DMS153 treated with DMSO at 0.1 percent for 48 hours (cell line): ENCODE measurements around the gene ZNF148.
A peak's percentile ranks its signal among the peaks of the same experiment; 100 is the strongest.

Experiments
- DNase-seq: peaks from one replicate; lab custom pipeline; 2025; ENCODE audit not compliant: unreplicated experiment; lab: John Stamatoyannopoulos, UW

ZNF148 gene

DNA sequence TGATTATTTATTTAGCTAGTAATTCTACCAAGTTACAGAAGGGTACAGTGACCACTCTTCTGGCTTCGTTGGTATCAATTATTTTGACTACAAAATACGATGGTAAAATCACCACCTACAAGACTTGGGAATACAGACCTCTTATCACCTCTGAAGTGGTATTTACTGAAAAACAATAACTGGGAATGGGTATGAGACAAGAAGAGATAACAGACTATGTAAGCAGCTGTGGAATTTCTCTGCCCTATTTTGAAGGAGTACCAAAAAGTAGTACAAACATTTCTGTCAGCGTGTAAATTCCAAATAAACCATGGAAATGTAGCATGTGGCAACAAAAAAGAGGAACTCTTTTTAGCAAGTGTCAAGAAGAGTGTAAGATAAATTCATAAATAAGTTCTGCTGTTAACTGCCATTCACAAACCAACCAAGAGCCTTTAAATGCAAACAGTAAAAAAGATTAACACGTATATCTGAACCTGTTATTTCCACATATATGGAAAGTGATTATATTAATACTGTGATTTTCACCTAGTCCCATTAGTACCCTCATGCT, 85.6 kb downstream of the ZNF148 start:
- DNase-seq = no peak

DNA sequence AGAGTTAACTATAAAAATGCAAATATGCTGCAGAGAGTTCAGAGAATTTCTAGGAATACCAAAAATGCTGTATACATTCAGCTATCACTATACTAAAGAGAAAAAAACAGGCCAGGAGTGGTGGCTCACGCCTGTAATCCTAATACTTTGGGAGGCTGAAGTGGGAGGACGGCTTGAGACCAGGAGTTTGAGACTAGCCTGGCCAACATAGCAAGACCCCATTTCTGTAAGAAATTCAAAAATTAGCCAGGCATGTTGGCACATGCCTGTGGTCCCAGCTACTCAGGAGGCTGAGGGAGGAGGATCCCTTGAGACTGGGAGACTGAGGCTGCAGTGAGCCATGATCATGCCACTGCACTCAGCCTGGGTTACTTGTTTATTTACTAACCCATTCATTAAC, 87.9 kb downstream of the ZNF148 start:
- DNase-seq = no peak

DNA sequence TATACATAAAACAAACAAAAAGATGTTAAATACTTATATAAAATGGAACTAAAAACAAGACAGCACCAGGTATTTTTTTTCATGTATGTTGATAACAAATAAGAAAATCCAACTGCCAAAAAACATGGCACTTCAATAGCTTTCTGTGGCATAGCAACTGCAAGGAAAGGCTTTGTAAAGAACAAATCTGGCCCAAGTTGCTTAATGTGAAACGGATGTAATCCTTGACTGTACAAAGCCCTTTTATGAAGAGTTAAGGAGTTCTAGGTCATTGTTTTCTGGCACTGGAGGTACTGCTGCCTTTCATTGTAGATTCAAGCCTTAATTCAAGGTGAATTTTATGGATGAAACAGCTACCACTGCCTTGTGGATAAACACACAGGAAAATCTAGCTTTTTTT, 93.7 kb downstream of the ZNF148 start:
- DNase-seq = no peak

DNA sequence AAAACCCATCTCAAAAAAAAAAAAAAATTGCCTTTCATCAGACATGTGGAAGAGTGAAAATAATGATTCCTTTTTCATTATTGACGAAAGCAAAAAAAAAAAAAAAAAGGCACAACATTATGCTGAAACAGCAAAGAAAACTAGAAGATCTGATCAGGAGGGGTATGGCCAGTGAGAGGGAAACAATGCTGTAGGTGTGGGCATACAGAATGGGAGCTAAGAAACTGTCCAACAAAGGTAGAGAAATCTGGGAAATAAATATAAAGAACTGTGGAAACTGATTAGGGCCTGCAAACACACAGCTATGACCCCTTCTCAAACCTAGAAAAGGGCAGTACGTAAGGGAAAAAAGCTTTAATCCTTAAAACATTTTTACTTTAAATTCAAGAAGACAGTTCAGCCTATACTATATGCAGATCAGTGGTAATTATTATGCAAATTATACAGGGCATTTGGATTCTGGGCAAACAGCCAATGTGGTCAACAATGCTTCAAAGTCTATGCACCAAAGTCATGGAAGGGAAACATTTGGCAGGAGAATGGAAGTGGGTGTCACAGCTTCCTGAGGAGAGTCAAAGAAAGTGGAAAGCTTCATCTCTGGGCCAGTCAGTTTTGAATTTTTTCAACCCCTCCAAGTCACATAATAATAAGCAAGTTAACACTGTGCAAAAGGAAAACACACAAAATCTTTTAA, 94.3 kb downstream of the ZNF148 start:
- no peak for DNase-seq

DNA sequence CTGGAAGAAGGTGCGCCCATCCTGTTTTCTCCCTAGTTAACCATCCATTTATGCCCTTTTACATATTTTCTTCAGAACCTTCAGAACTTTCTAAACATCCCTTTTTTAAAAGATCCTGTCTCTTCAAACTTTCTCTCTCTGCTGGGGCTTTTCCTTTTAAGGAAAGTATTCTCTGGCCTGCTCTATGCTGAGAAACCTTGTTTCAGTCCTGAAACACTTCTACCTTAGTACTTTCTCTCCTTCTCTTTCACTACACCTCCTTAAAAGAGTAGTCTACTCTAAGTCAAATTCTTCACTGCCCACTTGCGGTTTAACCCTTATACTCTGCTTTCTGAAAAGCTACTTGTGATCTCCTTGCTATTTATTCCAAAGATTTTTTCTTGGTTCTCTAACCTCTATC, 97.0 kb downstream of the ZNF148 start:
- DNase-seq = no peak

DNA sequence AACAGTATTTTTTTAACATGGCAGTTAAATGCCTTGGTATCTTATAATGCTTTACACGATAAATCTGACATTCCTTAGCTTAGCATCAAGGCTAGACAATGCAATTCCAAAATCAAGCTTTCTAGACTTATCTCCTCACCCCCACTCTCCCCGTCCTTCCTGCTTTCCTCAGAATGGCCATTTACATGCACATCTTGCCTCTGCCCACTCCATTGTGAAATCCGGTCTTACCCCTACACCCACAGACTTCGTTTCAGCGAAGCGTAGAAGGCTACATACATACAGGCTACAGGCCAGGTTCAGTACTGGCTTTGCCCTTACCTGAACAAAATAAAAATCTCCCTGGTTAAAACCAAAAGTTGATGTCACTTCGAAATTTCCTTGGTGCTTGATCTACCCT, 104.0 kb downstream of the ZNF148 start:
- no peak for DNase-seq

DNA sequence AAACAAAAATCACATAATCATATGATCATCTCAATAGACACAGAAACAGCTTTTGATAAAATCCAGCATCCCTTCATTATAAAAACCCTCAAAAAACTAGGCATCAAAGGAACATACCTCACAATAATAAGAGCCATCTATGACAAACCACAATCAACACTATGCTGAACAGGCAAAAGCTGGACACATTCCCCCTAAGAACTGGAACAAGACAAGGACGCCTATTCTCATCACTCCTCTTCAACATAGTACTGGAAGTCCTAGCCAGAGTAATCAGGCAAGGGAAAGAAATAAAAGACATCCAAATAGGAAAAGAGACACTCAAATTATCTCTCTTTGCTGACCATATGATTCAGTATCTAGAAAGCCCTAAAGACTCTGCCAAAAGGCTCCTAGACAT, 107.7 kb downstream of the ZNF148 start:
- no peak for DNase-seq

DNA sequence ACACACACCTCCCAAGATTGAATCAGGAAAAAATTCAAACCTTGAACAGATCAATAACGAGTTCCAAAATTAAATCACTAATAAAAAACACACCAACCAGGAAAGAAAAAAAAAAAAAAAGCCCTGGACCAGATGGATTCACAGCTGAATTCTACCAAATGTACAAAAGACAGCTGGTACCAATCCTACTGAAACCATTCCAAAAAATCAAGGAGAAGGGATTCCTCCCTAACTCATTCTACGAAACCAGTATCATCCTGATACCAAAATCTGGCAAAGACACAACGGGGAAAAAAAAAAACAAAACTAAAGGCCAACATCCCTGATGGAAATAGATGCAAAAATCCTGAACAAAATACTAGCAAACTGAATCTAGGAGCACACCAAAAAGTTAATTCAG, 108.2 kb downstream of the ZNF148 start:
- DNase-seq = no peak

DNA sequence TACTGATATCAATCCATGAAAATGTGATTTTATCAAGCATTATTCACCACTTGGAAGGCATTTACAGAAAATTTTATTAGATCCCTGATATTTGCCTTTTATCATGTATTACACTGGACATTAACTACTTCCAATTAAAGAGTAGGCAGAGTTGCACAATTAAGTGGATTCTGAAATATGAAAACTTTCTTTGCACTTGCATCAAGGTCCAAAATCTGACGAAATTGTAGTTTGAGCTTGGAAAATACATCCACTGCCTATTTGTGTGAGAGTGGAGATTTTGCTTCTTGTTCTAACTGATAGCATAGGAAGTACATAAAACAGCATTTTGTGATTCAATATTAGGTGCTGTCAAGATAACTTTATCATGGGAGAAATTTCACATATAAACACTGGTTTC, 113.0 kb downstream of the ZNF148 start:
- DNase-seq = no peak

DNA sequence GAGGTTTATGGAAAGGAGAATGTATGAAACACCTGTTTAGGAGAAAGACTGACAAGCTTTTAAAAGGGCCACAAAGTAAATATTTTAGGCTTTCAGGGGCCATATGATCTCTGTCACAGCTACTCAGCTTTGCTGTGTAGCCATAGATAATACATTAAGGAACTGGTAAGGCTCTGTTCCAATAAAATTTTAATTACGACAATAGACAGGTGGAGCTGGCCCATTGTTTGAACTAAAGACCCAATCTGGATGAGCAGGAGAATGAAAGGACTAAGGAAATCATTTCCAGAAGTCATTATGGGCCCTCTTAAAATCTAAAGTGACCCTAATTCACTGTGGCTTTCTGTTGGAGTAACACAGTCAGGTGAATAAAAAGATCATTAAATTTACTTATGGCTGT, 114.1 kb downstream of the ZNF148 start:
- peak; percentile 78 for DNase-seq

DNA sequence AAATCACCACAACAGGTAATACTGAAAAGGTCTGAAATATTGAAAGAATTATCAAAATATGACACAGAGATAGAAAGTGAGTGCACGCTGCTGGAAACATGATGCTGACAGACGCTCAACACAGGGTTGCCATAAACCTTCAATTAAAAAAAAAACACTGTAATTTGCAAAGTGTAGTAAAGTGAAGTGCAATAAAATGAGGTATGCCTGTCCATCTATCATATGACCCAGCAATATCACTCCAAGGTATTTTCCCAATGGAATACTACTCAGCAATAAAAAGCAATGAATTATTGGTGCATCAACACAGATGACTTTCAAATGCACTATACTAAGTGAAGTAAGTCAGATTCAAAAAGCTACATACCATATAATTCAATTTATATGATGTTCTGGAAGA, 115.0 kb downstream of the ZNF148 start:
- DNase-seq = no peak

DNA sequence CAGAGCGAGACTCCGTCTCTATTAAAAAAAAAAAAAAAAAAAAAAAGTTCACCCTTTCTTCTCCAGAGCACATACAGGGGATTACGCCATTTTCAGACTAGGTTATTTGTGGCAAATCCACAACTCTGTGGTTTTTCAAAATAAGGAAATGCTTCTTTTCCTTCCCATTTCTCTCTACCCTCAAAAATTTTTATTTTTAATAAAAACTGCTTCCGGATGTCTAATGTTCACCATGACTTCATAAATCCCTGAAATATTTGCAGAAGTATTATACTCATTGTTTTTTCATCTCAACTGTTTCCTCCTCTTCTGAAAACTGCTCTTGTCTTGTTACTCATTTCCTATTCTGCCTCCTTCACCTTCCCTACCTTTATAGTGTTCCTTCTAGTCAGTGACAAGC, 117.6 kb downstream of the ZNF148 start:
- no peak for DNase-seq

DNA sequence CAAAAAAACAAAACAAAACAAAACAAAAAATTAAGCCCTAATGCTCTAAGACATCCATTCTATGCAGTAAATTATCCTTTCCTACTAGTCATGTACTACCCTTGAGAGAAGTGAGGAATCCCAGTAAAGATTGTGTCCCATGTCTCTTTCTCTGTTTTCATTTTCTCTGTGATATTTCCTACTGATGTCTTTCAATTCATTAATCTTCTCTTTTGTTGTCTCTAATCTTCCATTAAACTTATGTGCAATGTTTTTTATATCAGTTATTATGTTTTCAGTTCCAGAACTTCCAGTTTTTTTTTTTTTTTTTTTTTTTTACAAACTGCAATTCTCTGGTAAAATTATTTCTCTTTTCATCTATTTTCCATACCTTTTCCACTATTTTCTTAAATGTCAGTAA, 118.5 kb downstream of the ZNF148 start:
- DNase-seq = no peak

DNA sequence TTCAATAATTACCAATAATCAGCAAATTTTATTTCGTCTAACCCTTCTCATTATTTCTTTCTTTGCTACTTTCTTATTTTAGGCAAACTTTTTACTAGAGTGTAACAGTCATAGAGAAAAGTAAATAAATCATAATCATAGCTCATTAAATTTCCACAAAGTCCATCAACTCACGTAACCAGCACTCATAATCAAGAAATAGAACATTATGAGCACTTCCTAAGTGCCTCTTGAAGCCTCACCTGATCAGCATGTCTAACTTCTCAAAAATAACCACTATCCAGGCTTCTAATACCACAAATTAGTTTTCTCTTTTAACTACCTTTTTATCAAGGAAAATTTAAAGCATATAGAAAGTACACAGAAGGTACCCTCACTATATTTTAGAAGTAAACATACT, 124.2 kb downstream of the ZNF148 start:
- no peak for DNase-seq

DNA sequence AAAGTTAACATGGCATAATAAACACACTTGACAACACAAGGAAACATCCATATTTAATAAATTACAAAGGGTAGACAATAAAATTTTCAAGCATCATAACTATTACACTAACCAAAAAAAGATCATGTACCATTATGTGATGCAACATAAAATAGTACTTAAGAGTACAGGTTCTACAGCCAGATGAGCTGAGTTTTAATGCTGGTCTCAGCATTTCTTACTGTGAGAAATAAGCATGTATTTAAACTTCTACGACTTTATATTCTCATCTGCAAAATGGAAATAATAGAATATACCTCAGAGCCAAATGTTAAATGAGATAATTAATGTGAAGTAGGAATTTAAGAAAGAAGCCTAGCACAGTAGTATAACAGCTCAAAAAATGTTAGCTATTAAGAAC, 128.9 kb downstream of the ZNF148 start:
- no peak for DNase-seq

DNA sequence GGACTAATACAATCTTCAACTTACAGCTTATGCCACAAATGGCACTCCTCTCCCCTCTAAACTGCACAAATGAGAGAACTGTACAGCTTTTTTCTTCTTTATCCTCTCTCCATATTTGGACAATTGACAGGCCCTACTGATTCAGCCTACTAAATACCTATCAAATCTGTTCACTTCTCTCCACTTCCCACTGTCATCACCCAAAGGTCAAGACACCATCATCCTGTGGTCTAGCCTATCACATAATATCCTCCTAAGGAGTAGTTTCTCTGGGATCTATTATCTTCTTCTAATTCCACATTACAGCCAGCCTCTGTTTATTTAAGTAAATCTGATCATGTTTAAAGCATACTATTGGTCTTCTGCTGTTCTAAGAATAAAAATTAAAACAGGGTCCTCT, 129.6 kb downstream of the ZNF148 start:
- no peak for DNase-seq

DNA sequence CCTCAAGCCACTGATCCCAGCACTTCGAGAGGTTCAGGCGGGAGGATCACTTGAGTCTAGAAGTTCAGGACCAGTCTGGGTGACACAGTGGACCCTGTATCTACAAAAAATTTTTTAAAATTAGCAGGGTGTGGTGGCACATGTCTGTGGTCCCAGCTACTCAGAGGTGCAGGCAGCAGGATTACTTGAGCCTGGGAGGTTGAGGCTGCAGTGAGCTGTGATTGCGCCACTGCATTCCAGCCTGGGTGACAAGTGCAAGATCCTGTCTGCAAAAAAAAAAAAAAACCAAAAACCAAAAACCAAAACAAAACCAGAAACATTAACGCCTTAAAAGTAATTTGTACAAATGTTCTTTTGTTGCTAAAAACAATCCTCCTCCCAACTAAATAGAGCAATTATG, 134.6 kb downstream of the ZNF148 start:
- DNase-seq = no peak

DNA sequence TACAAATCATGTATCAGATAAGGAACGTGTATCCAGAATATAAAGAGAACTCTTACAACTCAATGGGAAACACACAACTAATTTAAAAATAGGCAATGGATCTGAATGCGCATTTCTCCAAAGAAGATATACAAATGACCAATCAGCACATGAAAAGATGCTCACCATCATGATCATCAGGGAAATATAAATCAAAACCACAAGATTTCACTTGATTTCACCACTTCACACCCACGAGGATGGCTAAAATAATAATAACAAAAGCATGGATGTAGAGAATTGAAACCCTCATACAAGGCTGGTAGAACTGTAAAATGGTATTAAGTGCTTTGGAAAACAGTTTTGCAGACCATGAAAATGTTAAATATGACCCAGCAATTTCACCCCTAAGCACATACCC, 135.9 kb downstream of the ZNF148 start:
- no peak for DNase-seq

DNA sequence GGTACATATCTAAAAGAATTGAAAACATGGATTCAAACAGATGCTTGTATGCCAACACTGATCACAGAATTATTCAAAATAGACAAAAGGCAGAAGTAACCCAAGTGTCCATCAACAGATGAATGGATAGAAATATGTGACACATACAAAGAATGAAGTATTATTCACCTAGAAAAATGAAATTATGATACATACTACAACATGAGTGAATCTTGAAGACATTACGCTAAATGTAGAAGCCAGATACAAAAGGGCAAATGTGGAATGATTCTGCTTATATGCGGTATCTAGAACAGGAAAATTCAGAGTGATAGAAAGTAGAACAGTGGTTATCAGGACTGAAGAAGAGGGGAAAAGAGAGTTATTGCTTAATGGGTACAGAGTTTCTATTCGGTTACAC, 136.4 kb downstream of the ZNF148 start:
- no peak for DNase-seq

DNA sequence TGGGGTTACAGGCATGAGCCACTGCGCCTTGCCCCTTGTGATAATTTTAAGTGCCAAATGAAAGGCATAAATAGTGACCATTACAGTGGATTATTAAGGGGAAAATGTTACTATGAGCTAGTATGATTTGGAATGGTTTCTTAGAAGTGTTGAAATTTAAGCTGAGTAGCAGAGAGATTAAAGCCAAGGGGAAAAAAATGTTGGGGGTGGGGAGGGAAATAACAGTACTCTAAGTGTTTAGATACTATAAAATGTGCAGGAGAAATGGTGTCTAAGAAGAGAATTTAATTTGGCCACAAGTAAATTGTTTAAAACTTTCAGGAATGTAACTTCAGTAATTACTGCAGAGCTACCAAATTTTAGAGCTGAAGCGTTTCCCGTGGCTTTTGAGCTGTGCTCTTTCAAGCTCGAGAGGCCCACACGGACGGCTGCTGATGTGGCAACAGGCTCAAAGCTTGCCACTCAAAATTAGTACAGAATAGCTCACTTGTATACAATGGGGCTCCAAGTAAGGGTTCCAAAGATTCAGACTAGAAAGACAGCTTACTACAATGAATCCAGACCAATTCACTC, 138.7 kb downstream of the ZNF148 start:
- DNase-seq = no peak

DNA sequence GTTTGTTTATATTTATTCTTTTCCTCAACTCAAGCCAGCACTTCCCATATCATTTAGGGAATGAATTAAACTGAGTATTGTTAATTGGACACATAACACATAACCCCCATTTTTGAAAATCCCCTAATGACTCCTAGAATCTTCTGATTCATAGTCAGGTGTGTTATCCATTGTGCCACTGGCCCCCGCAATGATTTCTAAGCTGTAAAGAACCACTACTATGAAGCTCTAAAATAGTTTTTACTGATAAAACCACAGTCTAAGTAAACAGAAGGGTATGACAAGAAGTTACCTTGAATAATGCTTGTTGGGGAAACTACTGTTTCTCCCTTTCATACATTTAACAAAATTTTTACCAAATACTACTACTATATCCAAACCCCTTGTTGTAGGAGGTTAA, 140.3 kb downstream of the ZNF148 start:
- DNase-seq = no peak

DNA sequence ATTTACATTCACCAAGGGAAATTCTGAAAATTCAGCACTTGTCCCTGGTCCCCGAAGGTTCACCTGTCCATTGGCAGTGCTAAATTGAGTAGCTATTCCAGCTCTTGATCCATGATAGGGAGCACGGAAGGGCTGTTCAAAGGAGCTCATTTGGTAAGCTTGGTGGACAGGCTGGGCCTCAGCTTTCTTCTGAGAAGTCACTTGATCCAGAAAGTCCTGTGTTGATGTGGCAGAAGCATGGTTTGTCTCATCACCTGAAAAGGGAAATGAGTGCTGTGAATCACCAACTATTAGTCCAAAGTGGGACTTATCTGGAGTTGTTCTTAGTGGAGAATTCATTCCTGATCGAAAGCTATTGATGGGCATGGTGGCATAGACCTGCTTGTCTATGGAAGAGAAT, 142.7 kb downstream of the ZNF148 start:
- no peak for DNase-seq

DNA sequence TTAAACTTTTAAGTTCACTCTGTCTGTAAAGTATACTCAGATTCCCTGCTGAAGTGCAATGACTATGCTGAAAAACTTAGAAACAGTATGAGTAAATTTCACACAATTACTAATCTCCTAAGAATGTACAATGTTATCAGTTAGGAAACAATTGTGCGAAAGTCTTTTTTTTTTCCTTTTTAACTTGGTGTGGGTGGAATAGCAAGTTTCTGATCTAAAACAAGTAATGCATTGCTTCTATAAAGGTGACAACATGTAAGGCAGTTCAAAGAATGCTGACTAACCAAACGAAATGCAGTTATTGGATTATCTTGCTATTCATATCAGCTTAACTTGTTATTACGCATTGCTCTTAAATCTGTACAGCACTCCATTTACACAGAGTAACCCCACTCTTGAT, 143.2 kb downstream of the ZNF148 start:
- DNase-seq = no peak
